Measurements from ENCODE around the gene PPM1J.

The PPM1J gene

DNA sequence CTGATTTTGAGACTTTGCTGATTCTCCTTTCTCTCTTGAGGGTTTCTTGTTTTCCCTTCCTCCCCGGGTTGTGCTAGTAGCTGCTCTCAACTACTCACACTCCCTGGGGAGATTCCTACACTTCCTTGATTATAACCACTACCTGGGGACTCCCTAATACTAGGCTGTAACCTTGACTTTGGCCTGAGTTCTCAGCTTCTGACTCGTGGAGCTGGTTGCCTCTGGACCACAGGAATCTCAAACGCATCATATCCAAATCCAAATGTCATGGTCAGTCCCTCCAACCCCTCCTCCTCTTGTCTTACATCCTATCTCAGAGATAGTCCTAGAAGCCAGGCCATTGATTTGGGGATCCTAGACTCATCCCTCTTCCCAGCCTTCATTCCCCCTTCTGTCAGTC is 28.7 kb downstream of the PPM1J start:
- no peak for DNase-seq

- no peak for DNase-seq
Measured at GRCh38 chr1:112685913-112686312, 29.2 kb downstream of the PPM1J start.

DNA sequence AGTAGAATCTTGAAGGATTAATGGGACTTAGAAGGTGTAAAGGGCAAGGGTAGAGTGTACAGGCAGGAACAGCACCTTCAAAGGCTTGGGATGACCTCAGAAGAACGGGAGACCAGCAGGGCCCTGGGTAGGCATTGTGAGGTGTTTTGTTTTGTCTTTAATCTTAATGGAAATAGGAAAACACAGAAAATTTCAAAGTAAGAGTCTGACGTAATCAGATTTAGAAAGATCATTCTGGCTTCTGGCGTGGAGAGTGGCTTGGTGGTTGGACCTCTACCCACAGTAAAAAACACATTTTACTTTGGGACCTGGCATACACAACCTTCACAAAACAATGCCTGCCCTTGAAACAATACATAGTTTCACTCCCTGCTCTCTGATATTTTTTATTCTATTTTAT is 36.5 kb downstream of the PPM1J start:
- no peak for DNase-seq

DNA sequence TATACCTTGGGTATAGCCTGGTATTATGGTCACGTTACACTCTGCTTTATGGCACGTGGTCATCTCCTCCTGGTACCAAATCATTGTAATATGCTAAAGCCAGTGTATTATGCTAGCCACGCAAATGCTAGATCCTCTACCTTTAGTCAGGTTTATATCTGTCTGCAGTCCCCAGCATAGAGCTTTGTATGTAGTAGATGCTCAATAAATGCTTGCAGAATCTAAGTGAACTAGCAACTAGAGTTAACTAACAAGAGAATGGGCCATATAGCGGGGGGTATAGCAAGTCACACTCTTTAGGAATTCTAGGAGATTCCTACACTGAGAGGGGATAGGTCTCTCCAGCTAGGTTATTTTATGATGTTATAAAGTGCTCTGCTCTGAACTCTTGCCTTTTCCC is 37.6 kb downstream of the PPM1J start:
- no peak for DNase-seq

DNA sequence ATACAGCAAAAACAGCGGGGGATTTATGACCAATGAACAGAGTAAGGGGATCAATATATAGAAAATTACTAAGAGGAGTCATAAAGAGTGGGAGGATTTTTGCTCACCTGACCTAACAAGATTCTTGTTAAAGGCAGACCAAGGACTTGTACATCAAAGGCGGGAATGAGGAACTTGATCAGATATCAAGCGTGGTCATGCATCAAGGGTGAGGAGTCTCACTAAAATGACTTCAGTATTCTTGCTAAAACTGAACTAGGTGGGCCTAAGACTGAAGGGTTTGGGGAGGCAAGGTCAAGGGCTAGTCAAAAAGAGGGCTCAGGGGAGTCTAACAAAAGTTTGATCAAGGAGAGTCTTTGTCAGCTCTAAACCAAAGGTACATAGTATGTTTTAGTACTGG is 38.6 kb downstream of the PPM1J start:
- no peak for DNase-seq

DNA sequence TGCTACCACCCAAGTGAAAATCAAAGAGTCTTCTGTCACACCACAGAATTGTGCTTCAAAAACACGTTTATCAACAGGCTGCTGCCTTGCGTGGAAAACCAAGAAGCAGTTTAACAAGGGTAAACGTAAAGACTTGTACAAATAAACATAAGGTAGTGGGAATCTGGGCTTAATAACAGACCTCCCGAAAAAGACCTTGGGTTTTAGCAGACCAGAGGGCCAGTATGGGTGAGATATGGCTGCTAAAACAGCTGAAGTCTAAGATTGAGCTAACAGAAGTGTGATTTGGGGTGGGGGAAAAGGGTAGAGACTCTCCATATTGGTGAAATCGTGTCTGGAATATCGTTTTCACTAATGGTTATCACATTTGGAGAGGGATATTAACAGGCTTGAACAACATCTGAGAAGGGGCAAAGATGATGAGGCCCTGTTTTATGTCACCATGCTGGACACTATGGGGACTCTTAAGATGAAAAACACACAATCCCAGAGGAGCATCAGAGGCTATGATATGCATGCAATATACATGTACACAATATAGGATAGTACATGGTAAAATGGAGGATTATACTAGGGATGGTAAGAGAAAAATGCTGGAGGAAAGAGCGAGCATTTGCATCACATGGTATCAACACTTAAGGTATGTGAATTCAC is 39.3 kb downstream of the PPM1J start:
- no peak for DNase-seq

DNA sequence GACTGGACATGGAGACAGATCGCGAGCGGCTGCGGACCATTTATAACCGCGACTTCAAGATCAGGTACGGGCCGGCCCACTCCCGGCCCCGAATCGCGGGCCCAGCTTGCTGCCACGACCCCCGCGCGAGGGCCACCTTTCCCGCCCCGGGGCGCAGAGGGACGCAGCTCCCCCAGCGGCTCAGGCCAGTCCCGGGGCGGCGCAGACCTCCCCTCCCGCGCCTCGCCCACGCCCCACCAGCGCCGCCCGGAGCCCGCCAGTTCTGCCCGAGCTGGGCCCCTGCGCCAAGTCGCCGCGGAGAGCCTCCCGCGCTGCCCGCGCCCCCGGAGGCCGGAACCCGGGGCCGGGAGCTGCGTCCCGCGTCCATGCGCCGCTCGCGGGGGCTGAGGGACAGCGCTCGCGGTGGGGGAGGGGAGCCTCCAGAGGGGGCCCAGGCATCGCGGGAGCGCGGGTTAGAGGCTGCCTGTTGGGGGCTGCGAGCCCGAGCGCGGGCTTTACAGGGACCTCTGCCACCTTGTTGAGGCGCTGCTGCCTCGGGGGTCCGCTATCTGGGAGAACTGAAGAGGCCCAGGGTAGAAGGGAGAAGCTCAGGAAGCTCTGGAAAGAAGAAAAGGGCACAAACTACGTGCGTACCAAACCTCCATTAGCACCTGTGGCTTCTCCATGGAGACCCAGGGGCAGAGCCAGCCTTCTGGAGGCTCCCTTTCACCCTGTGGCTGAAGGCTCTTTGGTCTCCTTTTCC is 40.0 kb downstream of the PPM1J start:
- DNase-seq, result no peak

- no peak for DNase-seq
Measured at GRCh38 chr1:112674440-112674985, 40.6 kb downstream of the PPM1J start, which contains the start of gene MOV10. Gene MOV10, plus strand, starts transcription at chr1:112674659. Its CDS starts 254 bp downstream, at chr1:112674913.

DNA sequence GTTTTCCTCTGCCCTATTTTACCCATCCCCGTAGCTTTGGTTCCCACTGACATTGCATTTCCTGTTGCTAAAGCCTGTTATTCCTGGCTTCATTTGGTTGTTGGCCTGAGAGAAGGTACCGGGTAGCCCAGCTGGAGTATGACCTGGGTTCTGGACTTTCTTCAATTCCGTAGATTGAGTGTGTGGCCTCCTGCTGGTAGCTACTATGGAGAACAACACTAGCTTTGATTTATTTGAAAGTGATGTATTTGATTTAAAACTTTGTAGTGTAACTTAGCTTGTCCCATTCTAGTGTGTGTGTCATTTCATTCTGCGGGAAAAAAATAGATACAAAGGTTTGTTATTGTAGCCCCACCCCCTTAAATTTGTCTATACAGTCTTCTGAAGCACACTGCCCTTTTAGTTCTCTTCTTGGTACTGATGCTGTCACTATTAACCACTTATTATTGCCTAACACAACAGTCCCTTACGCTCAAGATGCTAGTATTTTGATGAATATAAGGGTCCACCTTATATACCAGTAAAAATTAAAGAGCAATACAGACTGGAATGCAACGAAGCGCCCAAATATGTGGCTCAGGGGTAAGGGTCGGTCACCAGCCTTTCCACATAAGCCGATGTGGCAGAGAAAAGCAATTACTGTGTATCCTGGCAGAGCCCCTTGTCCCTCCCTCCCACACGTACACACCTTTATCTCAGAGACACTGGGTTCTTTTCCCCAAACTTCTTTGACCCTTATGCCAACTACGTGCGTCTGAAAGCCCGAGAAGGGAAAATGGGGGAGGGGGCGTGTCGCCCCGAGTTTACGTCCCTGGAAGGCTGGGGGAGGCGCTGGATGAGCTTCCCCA is 41.3 kb downstream of the PPM1J start:
- no peak for DNase-seq

GRCh38 chr1:112672842-112673241 is 42.3 kb downstream of the PPM1J start:
- no peak for DNase-seq

DNA sequence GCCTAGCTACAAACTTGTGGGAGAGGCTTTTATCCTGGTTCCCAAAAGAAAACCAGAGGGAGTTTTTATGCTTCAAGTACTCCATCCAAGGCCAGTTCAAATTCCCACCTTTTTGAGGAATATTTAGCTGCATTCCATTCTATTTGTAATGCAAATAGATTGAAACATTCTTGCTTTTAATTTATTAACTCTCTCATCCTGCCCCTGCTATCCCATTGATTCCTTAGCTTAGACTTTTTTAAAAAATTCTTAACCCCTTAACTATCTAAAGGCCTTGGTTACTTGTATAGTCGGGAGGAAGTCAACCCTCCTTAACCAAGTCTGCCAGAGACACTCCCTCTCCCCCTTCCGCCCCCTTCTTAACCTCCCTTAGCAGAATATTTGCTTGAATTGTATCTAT is 43.1 kb downstream of the PPM1J start:
- DNase-seq, result no peak

- DNase-seq, result no peak
Measured at GRCh38 chr1:112666946-112667345, 48.2 kb downstream of the PPM1J start.

GRCh38 chr1:112665857-112666256 is 49.3 kb downstream of the PPM1J start:
- no peak for DNase-seq

All from NCI-H446 treated with DMSO at 0.1 percent for 48 hours (cell line).